HEK293 (cell line): ENCODE measurements around the gene EXD3.

ENCODE experiments used
- CTCF ChIA-PET: fragments of 350-600 bp; formaldehyde crosslinking; extraction: SDS; loops from one replicate; lab custom pipeline; 2021; ENCODE audit warnings: antibody characterized with exemption; lab: Yijun Ruan, JAX
- POLR2A ChIA-PET: fragments of 300-600 bp; formaldehyde crosslinking; extraction: SDS; loops from one replicate; lab custom pipeline; 2020; ENCODE audit warnings: antibody characterized with exemption, inconsistent platforms; lab: Yijun Ruan, JAX
- H3K27ac ChIP-seq: fragments of 200-500 bp; sonication (Bioruptor generic); 2 replicates; pipeline ENCODE4 v1.5.1; 2014; ENCODE audit warnings: low read depth, low read length, control low read depth, inconsistent platforms; ENCODE audit errors: extremely low read depth
- H3K36me3 ChIP-seq, 2 experiments: fragments of 200-500 bp in 1 of 2; sonication (Bioruptor generic) in 1 of 2; 1 replicate in 1 of 2; 2 replicates in 1 of 2; pipeline ENCODE4 v1.5.1; 2014 to 2017; ENCODE audit warnings: inconsistent platforms in 2 of 2, low read length in 2 of 2; ENCODE audit not compliant: control insufficient read depth in 2 of 2, insufficient read depth in 1 of 2
- H3K4me1 ChIP-seq: fragments of 200-500 bp; sonication (Bioruptor generic); 2 replicates; pipeline ENCODE4 v1.5.1; 2014; ENCODE audit warnings: mild to moderate bottlenecking, low read length, inconsistent platforms; ENCODE audit not compliant: control insufficient read depth, insufficient read depth
- H3K4me3 ChIP-seq: 2 replicates; pipeline ENCODE4 v1.5.1; 2011; ENCODE audit warnings: low read depth, mild to moderate bottlenecking, control low read depth, low read length, moderate library complexity
- H3K9me3 ChIP-seq: fragments of 200-500 bp; sonication (Bioruptor generic); 2 replicates; pipeline ENCODE4 v1.5.1; 2014; ENCODE audit warnings: low read depth, low read length, inconsistent platforms; ENCODE audit not compliant: control insufficient read depth, insufficient read depth
- GLI2 ChIP-seq: fragments of 450-650 bp; formaldehyde crosslinking; IDR thresholded peaks from 2 replicates; pipeline ENCODE4; 2017; ENCODE audit warnings: missing biosample characterization, missing genetic modification characterization, low read depth, borderline replicate concordance
- HOXC10 ChIP-seq: sonication (generic); formaldehyde crosslinking; IDR thresholded peaks from 2 replicates; pipeline ENCODE4 v1.8.1; 2023; ENCODE audit warnings: mild to moderate bottlenecking, missing genetic modification reagents
- KLF1 ChIP-seq: fragments of 450-650 bp; formaldehyde crosslinking; IDR thresholded peaks from 2 replicates; pipeline ENCODE4 v1.5.1; 2016; ENCODE audit warnings: missing biosample characterization, missing genetic modification characterization
- KLF9 ChIP-seq: fragments of 450-650 bp; formaldehyde crosslinking; IDR thresholded peaks from 2 replicates; pipeline ENCODE4 v1.5.1; 2016; ENCODE audit warnings: missing biosample characterization, missing genetic modification characterization, low read depth
- MZF1 ChIP-seq: fragments of 450-650 bp; formaldehyde crosslinking; IDR thresholded peaks from 2 replicates; pipeline ENCODE4 v1.5.1; 2017; ENCODE audit warnings: missing biosample characterization, missing genetic modification characterization, borderline replicate concordance
- OVOL3 ChIP-seq: fragments of 450-650 bp; formaldehyde crosslinking; IDR thresholded peaks from 2 replicates; pipeline ENCODE4 v1.5.1; 2016; ENCODE audit warnings: missing biosample characterization, missing genetic modification characterization
- ZFP41 ChIP-seq: fragments of 450-650 bp; formaldehyde crosslinking; IDR thresholded peaks from 2 replicates; pipeline ENCODE4 v1.5.1; 2016; ENCODE audit warnings: missing biosample characterization, missing genetic modification characterization, borderline replicate concordance
- ZNF114 ChIP-seq: fragments of 450-650 bp; formaldehyde crosslinking; IDR thresholded peaks from 2 replicates; pipeline ENCODE4 v1.5.0; 2017; ENCODE audit warnings: missing biosample characterization, missing genetic modification characterization
- ZNF138 ChIP-seq: fragments of 450-650 bp; formaldehyde crosslinking; IDR thresholded peaks from 2 replicates; pipeline ENCODE4 v1.5.1; 2016; ENCODE audit warnings: missing biosample characterization, missing genetic modification characterization, borderline replicate concordance
- ZNF174 ChIP-seq: fragments of 450-650 bp; formaldehyde crosslinking; IDR thresholded peaks from 2 replicates; pipeline ENCODE4 v1.5.0; 2017; ENCODE audit warnings: missing biosample characterization, mild to moderate bottlenecking, missing genetic modification characterization
- ZNF18 ChIP-seq: fragments of 450-650 bp; formaldehyde crosslinking; IDR thresholded peaks from 2 replicates; pipeline ENCODE4 v1.5.1; 2016; ENCODE audit warnings: missing biosample characterization, missing genetic modification characterization
- ZNF292 ChIP-seq: fragments of 450-650 bp; formaldehyde crosslinking; IDR thresholded peaks from 2 replicates; pipeline ENCODE4 v1.5.1; 2016; ENCODE audit warnings: low read depth, missing biosample characterization, missing genetic modification characterization, borderline replicate concordance
- ZNF518A ChIP-seq: fragments of 450-650 bp; formaldehyde crosslinking; conservative IDR thresholded peaks from 2 replicates; pipeline ENCODE4 v1.5.1; 2016; ENCODE audit warnings: low read depth, missing biosample characterization, missing genetic modification characterization
- ZNF530 ChIP-seq: fragments of 450-650 bp; formaldehyde crosslinking; IDR thresholded peaks from 2 replicates; pipeline ENCODE4 v1.5.1; 2016; ENCODE audit warnings: low read depth, missing biosample characterization, missing genetic modification characterization
- ZNF585B ChIP-seq: fragments of 450-650 bp; formaldehyde crosslinking; IDR thresholded peaks from 2 replicates; pipeline ENCODE4 v1.5.1; 2016; ENCODE audit warnings: missing biosample characterization, missing genetic modification characterization
- ZNF677 ChIP-seq: fragments of 450-650 bp; IDR thresholded peaks from 2 replicates; pipeline ENCODE4 v1.5.0; 2018; ENCODE audit warnings: missing biosample characterization, mild to moderate bottlenecking, missing genetic modification characterization, moderate library complexity
- ZNF777 ChIP-seq: fragments of 450-650 bp; formaldehyde crosslinking; IDR thresholded peaks from 2 replicates; pipeline ENCODE4 v1.5.1; 2017; ENCODE audit warnings: missing biosample characterization, missing genetic modification characterization, borderline replicate concordance
- ZSCAN30 ChIP-seq: fragments of 450-650 bp; IDR thresholded peaks from 2 replicates; pipeline ENCODE4 v1.5.1; 2018; ENCODE audit warnings: missing biosample characterization, mild to moderate bottlenecking, missing genetic modification characterization, moderate library complexity
- ZSCAN4 ChIP-seq: fragments of 450-650 bp; formaldehyde crosslinking; IDR thresholded peaks from 2 replicates; pipeline ENCODE4 v1.5.1; 2017; ENCODE audit warnings: missing biosample characterization, missing genetic modification characterization
- TF ChIP-seq, protein P1 (sequence below): fragments of 450-650 bp; formaldehyde crosslinking; IDR thresholded peaks from 2 replicates; pipeline ENCODE4 v1.5.1; 2016; ENCODE audit warnings: missing biosample characterization, missing genetic modification characterization
- TF ChIP-seq, protein P2 (sequence below): fragments of 450-650 bp; formaldehyde crosslinking; conservative IDR thresholded peaks from 2 replicates; pipeline ENCODE4 v1.5.1; 2016; ENCODE audit warnings: low read depth, missing biosample characterization, missing genetic modification characterization
- TF ChIP-seq, protein P3 (sequence below): fragments of 450-650 bp; formaldehyde crosslinking; IDR thresholded peaks from 2 replicates; pipeline ENCODE4 v1.5.1; 2017; ENCODE audit warnings: missing biosample characterization, missing genetic modification characterization

Gene EXD3

GRCh38 chr9:137403269-137403668 lies 19.7 kb downstream of the EXD3 start:
- H3K9me3 ChIP-seq = no peaks in the 10 kb centered on the region
- no peak for TF ChIP-seq MZF1
- TF ChIP-seq ZNF777 = no peak
- no peak for TF ChIP-seq ZNF114 (tag by site-specific recombination)
- TF ChIP-seq ZSCAN4 = no peak
- no peak for TF ChIP-seq ZNF677 (tag by site-specific recombination)
- TF ChIP-seq, protein P1, sequence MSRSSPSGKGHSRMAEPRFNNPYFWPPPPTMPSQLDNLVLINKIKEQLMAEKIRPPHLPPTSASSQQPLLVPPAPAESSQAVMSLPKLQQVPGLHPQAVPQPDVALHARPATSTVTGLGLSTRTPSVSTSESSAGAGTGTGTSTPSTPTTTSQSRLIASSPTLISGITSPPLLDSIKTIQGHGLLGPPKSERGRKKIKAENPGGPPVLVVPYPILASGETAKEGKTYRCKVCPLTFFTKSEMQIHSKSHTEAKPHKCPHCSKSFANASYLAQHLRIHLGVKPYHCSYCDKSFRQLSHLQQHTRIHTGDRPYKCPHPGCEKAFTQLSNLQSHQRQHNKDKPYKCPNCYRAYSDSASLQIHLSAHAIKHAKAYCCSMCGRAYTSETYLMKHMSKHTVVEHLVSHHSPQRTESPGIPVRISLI = no peak
- no peak for TF ChIP-seq KLF9 (tag by site-specific recombination)
- TF ChIP-seq ZNF292 (tag by site-specific recombination) = no peak
- TF ChIP-seq, protein P2, sequence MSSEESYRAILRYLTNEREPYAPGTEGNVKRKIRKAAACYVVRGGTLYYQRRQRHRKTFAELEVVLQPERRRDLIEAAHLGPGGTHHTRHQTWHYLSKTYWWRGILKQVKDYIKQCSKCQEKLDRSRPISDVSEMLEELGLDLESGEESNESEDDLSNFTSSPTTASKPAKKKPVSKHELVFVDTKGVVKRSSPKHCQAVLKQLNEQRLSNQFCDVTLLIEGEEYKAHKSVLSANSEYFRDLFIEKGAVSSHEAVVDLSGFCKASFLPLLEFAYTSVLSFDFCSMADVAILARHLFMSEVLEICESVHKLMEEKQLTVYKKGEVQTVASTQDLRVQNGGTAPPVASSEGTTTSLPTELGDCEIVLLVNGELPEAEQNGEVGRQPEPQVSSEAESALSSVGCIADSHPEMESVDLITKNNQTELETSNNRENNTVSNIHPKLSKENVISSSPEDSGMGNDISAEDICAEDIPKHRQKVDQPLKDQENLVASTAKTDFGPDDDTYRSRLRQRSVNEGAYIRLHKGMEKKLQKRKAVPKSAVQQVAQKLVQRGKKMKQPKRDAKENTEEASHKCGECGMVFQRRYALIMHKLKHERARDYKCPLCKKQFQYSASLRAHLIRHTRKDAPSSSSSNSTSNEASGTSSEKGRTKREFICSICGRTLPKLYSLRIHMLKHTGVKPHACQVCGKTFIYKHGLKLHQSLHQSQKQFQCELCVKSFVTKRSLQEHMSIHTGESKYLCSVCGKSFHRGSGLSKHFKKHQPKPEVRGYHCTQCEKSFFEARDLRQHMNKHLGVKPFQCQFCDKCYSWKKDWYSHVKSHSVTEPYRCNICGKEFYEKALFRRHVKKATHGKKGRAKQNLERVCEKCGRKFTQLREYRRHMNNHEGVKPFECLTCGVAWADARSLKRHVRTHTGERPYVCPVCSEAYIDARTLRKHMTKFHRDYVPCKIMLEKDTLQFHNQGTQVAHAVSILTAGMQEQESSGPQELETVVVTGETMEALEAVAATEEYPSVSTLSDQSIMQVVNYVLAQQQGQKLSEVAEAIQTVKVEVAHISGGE (tag by site-specific recombination) = no peak
- H3K4me3 ChIP-seq = no peak overlapping the region
- no peaks in the 10 kb centered on the region for H3K4me1 ChIP-seq
- ChIA-PET POLR2A (no interaction called here), CTCF (no interaction called here)
- H3K27ac ChIP-seq = no peak overlapping the region
- no peaks in the 10 kb centered on the region for H3K36me3 ChIP-seq

DNA sequence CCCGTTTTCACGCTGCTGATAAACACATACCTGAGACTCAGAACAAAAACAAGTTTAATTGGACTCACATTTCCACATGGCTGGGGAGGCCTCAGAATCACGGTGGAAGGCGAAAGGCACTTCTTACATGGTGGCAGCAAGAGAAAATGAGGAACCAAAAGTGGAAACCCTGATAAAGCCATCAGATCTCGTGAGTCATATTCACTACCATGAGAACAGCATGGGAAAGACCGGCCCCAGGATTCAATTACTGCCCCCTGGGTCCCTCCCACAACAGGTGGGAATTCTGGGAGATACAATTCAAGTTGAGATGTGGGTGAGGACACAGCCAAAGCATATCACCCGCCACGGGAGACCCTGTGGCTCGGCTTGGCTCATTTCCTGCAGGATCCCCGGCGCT lies 20.2 kb downstream of the EXD3 start:
- H3K4me1 ChIP-seq = no peaks in the 10 kb centered on the region
- TF ChIP-seq ZNF174 = no peak
- no peak for TF ChIP-seq ZNF18 (tag by site-specific recombination)
- no peak for TF ChIP-seq ZNF585B (tag by site-specific recombination)
- no peak for TF ChIP-seq ZNF138
- TF ChIP-seq KLF1 (tag by site-specific recombination) = no peak
- no peak for TF ChIP-seq ZNF530 (tag by site-specific recombination)
- TF ChIP-seq, protein P3, sequence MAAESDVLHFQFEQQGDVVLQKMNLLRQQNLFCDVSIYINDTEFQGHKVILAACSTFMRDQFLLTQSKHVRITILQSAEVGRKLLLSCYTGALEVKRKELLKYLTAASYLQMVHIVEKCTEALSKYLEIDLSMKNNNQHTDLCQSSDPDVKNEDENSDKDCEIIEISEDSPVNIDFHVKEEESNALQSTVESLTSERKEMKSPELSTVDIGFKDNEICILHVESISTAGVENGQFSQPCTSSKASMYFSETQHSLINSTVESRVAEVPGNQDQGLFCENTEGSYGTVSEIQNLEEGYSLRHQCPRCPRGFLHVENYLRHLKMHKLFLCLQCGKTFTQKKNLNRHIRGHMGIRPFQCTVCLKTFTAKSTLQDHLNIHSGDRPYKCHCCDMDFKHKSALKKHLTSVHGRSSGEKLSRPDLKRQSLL (tag by site-specific recombination) = no peak
- TF ChIP-seq OVOL3 (tag by site-specific recombination) = no peak
- TF ChIP-seq ZFP41 (tag by site-specific recombination) = no peak
- no peak for TF ChIP-seq GLI2 (tag by site-specific recombination)
- TF ChIP-seq HOXC10 (CRISPR knock-in tag) = no peak
- no peak for TF ChIP-seq ZNF518A
- no peak for TF ChIP-seq KLF9 (tag by site-specific recombination)
- TF ChIP-seq ZSCAN30 (tag by site-specific recombination) = no peak

More for the DNA sequence above, 20.2 kb downstream of the EXD3 start:
- Histone ChIP-seq H3K36me3 (no peaks in the 10 kb centered on the region), H3K4me3 (no peak overlapping the region), H3K27ac (no peak overlapping the region), H3K9me3 (no peaks in the 10 kb centered on the region)
- POLR2A ChIA-PET = no interaction called here
- CTCF ChIA-PET = no interaction called here
